Tibial nerve (tissue), 4 donors: ENCODE measurements around the gene ARHGEF11.

Source experiments
- EP300 ChIP-seq, 2 donors: sonication (generic); formaldehyde crosslinking; IDR thresholded peaks; one replicate each; pipeline ENCODE4 v1.6.1; 2017; ENCODE audit warnings: antibody characterized with exemption in 2 of 2, mild to moderate bottlenecking in 1 of 2
- POLR2A ChIP-seq, 2 donors: fragments of 450-650 bp; IDR thresholded peaks; one replicate each; pipeline ENCODE4 v1.6.1; 2017; ENCODE audit warnings: antibody characterized with exemption in 2 of 2, mild to moderate bottlenecking in 2 of 2, moderate library complexity in 2 of 2
- TF ChIP-seq, protein P1 (sequence below), 5 experiments: fragments of 200-600 bp in 3 of 5; fragments of 450-650 bp in 2 of 5; sonication (generic) in 3 of 5; IDR thresholded peaks; one replicate each; pipeline ENCODE4 v1.5.1; 2016 to 2019; ENCODE audit warnings: antibody characterized with exemption in 5 of 5, mild to moderate bottlenecking in 3 of 5, moderate library complexity in 2 of 5

GRCh38 chr1:156975084-156975483, 70.5 kb downstream of the ARHGEF11 start:
- TF ChIP-seq, protein P1, sequence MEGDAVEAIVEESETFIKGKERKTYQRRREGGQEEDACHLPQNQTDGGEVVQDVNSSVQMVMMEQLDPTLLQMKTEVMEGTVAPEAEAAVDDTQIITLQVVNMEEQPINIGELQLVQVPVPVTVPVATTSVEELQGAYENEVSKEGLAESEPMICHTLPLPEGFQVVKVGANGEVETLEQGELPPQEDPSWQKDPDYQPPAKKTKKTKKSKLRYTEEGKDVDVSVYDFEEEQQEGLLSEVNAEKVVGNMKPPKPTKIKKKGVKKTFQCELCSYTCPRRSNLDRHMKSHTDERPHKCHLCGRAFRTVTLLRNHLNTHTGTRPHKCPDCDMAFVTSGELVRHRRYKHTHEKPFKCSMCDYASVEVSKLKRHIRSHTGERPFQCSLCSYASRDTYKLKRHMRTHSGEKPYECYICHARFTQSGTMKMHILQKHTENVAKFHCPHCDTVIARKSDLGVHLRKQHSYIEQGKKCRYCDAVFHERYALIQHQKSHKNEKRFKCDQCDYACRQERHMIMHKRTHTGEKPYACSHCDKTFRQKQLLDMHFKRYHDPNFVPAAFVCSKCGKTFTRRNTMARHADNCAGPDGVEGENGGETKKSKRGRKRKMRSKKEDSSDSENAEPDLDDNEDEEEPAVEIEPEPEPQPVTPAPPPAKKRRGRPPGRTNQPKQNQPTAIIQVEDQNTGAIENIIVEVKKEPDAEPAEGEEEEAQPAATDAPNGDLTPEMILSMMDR (IDR thresholded peaks at IDR 0.05) = no peak
- TF ChIP-seq EP300 (IDR thresholded peaks at IDR 0.05) (no peak), POLR2A (IDR thresholded peaks at IDR 0.05) (no peak)
